ENCODE results near the gene ETFBKMT.

Gene ETFBKMT

GRCh38 chr12:31641509-31642090, 17.9 kb upstream of the ETFBKMT start:
- Histone ChIP-seq H3K9ac (ENCODE audit: low read length) (no peak overlapping the region), H3K27me3 (replicated peaks; ENCODE audit: insufficient read depth, low read length) (no peaks in the 10 kb centered on the region), H3K4me2 (ENCODE audit: low read depth, low read length) (no peak overlapping the region), H3K9me3 (replicated peaks; ENCODE audit: insufficient read depth, low read length) (no peaks in the 10 kb centered on the region), H3K4me1 (ENCODE audit: low read length) (no peaks in the 10 kb centered on the region), H4K20me1 (ENCODE audit: insufficient read depth, low read length) (no peaks in the 10 kb centered on the region), H3F3A (ENCODE audit: insufficient read depth, low read length) (no peaks in the 10 kb centered on the region), H3K27ac (ENCODE audit: low read length) (no peak overlapping the region), H3K9me2 (replicated peaks; ENCODE audit: insufficient read depth, low read length) (no peaks in the 10 kb centered on the region), H3K79me2 (ENCODE audit: low read length) (no peaks in the 10 kb centered on the region), H3K36me3 (replicated peaks; ENCODE audit: insufficient read depth, low read length) (no peaks in the 10 kb centered on the region), H2AFZ (ENCODE audit: low read length) (no peak overlapping the region), H3K4me3 (ENCODE audit: low read length) (no peak overlapping the region)
- DNase-seq: no peak
- TF ChIP-seq EZH2phosphoT487 (IDR thresholded peaks at IDR 0.05; ENCODE audit: low read length) (no peak), CTCF (IDR thresholded peaks at IDR 0.05; ENCODE audit: low read length) (no peak), EZH2 (optimal IDR thresholded peaks at IDR 0.05; ENCODE audit: low read depth, low read length) (no peak)

- no peaks in the 10 kb centered on the region for H4K20me1 ChIP-seq (ENCODE audit: insufficient read depth, low read length)
- H3K27ac ChIP-seq (ENCODE audit: low read length): no peak overlapping the region
- no peak overlapping the region for H3K9ac ChIP-seq (ENCODE audit: low read length)
- no peak overlapping the region for H2AFZ ChIP-seq (ENCODE audit: low read length)
- no peaks in the 10 kb centered on the region for H3K4me1 ChIP-seq (ENCODE audit: low read length)
- no peak overlapping the region for H3K4me3 ChIP-seq (ENCODE audit: low read length)
- H3K27me3 ChIP-seq (replicated peaks; ENCODE audit: insufficient read depth, low read length): no peaks in the 10 kb centered on the region
- H3F3A ChIP-seq (ENCODE audit: insufficient read depth, low read length): no peaks in the 10 kb centered on the region
- H3K4me2 ChIP-seq (ENCODE audit: low read depth, low read length): no peak overlapping the region
- H3K36me3 ChIP-seq (replicated peaks; ENCODE audit: insufficient read depth, low read length): no peaks in the 10 kb centered on the region
- DNase-seq: no peak
- H3K9me2 ChIP-seq (replicated peaks; ENCODE audit: insufficient read depth, low read length): no peaks in the 10 kb centered on the region
- no peaks in the 10 kb centered on the region for H3K9me3 ChIP-seq (replicated peaks; ENCODE audit: insufficient read depth, low read length)
- peaks cover 6% of the 10 kb centered on the region; the same call in 1 of the 2 replicates for H3K79me2 ChIP-seq (ENCODE audit: low read length)
- TF ChIP-seq EZH2 (optimal IDR thresholded peaks at IDR 0.05; ENCODE audit: low read depth, low read length) (no peak), CTCF (IDR thresholded peaks at IDR 0.05; ENCODE audit: low read length) (no peak), EZH2phosphoT487 (IDR thresholded peaks at IDR 0.05; ENCODE audit: low read length) (no peak)
Measured at GRCh38 chr12:31644536-31644935, 15.0 kb upstream of the ETFBKMT start.

GRCh38 chr12:31645924-31646323, 13.6 kb upstream of the ETFBKMT start:
- H3K4me1 ChIP-seq (ENCODE audit: low read length): no peaks in the 10 kb centered on the region
- no peak overlapping the region for H2AFZ ChIP-seq (ENCODE audit: low read length)
- H3K27ac ChIP-seq (ENCODE audit: low read length): no peak overlapping the region

More at GRCh38 chr12:31645924-31646323, 13.6 kb upstream of the ETFBKMT start:
- peaks cover 19% of the 10 kb centered on the region for H3K79me2 ChIP-seq (ENCODE audit: low read length)
- H3F3A ChIP-seq (ENCODE audit: insufficient read depth, low read length): no peaks in the 10 kb centered on the region
- no peak for TF ChIP-seq EZH2 (optimal IDR thresholded peaks at IDR 0.05; ENCODE audit: low read depth, low read length)
- no peak for TF ChIP-seq CTCF (IDR thresholded peaks at IDR 0.05; ENCODE audit: low read length)
- TF ChIP-seq EZH2phosphoT487 (IDR thresholded peaks at IDR 0.05; ENCODE audit: low read length): no peak
- no peaks in the 10 kb centered on the region for H3K9me3 ChIP-seq (replicated peaks; ENCODE audit: insufficient read depth, low read length)
- no peaks in the 10 kb centered on the region for H3K27me3 ChIP-seq (replicated peaks; ENCODE audit: insufficient read depth, low read length)
- H3K36me3 ChIP-seq (replicated peaks; ENCODE audit: insufficient read depth, low read length): no peaks in the 10 kb centered on the region
- no peak overlapping the region for H3K9ac ChIP-seq (ENCODE audit: low read length)
- no peak overlapping the region for H3K4me3 ChIP-seq (ENCODE audit: low read length)
- no peak overlapping the region for H3K4me2 ChIP-seq (ENCODE audit: low read depth, low read length)
- H4K20me1 ChIP-seq (ENCODE audit: insufficient read depth, low read length): no peaks in the 10 kb centered on the region
- no peak for DNase-seq
- H3K9me2 ChIP-seq (replicated peaks; ENCODE audit: insufficient read depth, low read length): no peaks in the 10 kb centered on the region
